GM12878 (cell line): Measurements from ENCODE around the gene HMGXB3. TPM values are rescaled to one million over a fixed set of nuclear protein-coding genes. Genes with fewer than 3 reads are reported as not detected.

Source experiments
- ATAC-seq: fragments of 200-7000 bp; cut with Tn5 transposase; 3 replicates; pipeline ENCODE4 v1.9.1; 2020; ENCODE audit warnings: mild to moderate bottlenecking, moderate library complexity
- BruUV-seq: library from RNA; stranded (reverse); fragments of 400-500 nt; replicated peaks from 2 replicates; lab custom pipeline; 2021; lab: Mats Ljungman, UMichigan
- CTCF ChIA-PET: fragments of 300-600 bp; sonication (Branson Sonifier 250); formaldehyde crosslinking; extraction: SDS; loops from one replicate; lab custom pipeline; 2021; ENCODE audit warnings: inconsistent platforms; lab: Yijun Ruan, JAX
- POLR2A ChIA-PET: fragments of 350-600 bp; formaldehyde crosslinking; extraction: SDS; loops from one replicate; lab custom pipeline; 2021; ENCODE audit warnings: inconsistent platforms; lab: Charles Lee
- RAD21 ChIA-PET: fragments of 300-600 bp; sonication (Branson Sonifier 250); formaldehyde crosslinking; loops from one replicate; lab custom pipeline; 2023; ENCODE audit warnings: antibody characterized with exemption; ENCODE audit not compliant: unreplicated experiment; lab: Charles Lee
- SMC1A ChIA-PET: fragments of 300-600 bp; sonication (Branson Sonifier 250); formaldehyde crosslinking; loops from one replicate; lab custom pipeline; 2023; ENCODE audit not compliant: unreplicated experiment, uncharacterized antibody; lab: Charles Lee
- DNase-seq: peaks from one replicate; pipeline ENCODE4 v3.0.0-alpha.2; 2011; ENCODE audit warnings: low read depth, low spot score
- FAIRE-seq: peaks from 3 replicates; lab custom pipeline; 2011; peaks lifted over from hg19 to GRCh38; lab: Jason Lieb, UNC
- H2AFZ ChIP-seq: 2 replicates; pipeline ENCODE4 v1.6.0; 2011; ENCODE audit warnings: low read depth, low read length, control low read depth; ENCODE audit not compliant: control insufficient read depth
- H3K27ac ChIP-seq: 2 replicates; pipeline ENCODE4 v1.5.1; 2011; ENCODE audit warnings: control low read depth; ENCODE audit not compliant: control insufficient read depth, insufficient read depth
- H3K27me3 ChIP-seq, 2 experiments: replicated peaks in 1 of 2; 2 replicates each; pipeline versions ENCODE4 v1.6.0 to v1.6.1; 2011; ENCODE audit warnings: low read length in 1 of 2; ENCODE audit not compliant: control insufficient read depth in 2 of 2, insufficient read depth in 2 of 2
- H3K36me3 ChIP-seq, 2 experiments: 2 replicates each; pipeline ENCODE4 v1.5.1; 2011; ENCODE audit warnings: low read length in 1 of 2; ENCODE audit not compliant: control insufficient read depth in 2 of 2, insufficient read depth in 2 of 2
- H3K4me1 ChIP-seq: 2 replicates; pipeline ENCODE4 v1.6.1; 2011; ENCODE audit warnings: mild to moderate bottlenecking, low read length, moderate library complexity, mixed read lengths; ENCODE audit not compliant: control insufficient read depth, insufficient read depth
- H3K4me2 ChIP-seq: 2 replicates; pipeline ENCODE4 v1.6.0; 2011; ENCODE audit warnings: control low read depth; ENCODE audit not compliant: control insufficient read depth, insufficient read depth
- H3K4me3 ChIP-seq: fragments of 200-600 bp; sonication (generic); 2 replicates; pipeline ENCODE4 v1.5.1; 2016
- H3K79me2 ChIP-seq: 2 replicates; pipeline ENCODE4 v1.6.0; 2011; ENCODE audit warnings: low read length; ENCODE audit not compliant: control insufficient read depth, insufficient read depth
- H3K9ac ChIP-seq: 2 replicates; pipeline ENCODE4 v1.8.0; 2011; ENCODE audit warnings: low read length, control low read depth, mixed read lengths; ENCODE audit not compliant: control insufficient read depth, insufficient read depth
- H3K9me3 ChIP-seq: replicated peaks from 3 replicates; pipeline ENCODE4 v1.5.1; 2011; ENCODE audit warnings: mild to moderate bottlenecking, low read length; ENCODE audit not compliant: control insufficient read depth, insufficient read depth
- H4K20me1 ChIP-seq: 2 replicates; pipeline ENCODE4 v1.6.0; 2011; ENCODE audit not compliant: control insufficient read depth, insufficient read depth
- ATF7 ChIP-seq: fragments of 450-650 bp; IDR thresholded peaks from 2 replicates; pipeline ENCODE4 v1.6.1; 2016; ENCODE audit warnings: low read depth, mild to moderate bottlenecking
- BCL11A ChIP-seq: IDR thresholded peaks from 2 replicates; pipeline ENCODE4 v1.6.1; 2011; ENCODE audit warnings: low read depth, low read length
- ELK1 ChIP-seq: IDR thresholded peaks from 2 replicates; pipeline ENCODE4 v1.6.1; 2012; ENCODE audit warnings: low read depth, low read length, improper control_type of control experiment
- EZH2 ChIP-seq: IDR thresholded peaks from 2 replicates; pipeline ENCODE4 v1.6.1; 2012; ENCODE audit warnings: low read depth, mild to moderate bottlenecking, control low read depth, inconsistent platforms, low read length, borderline replicate concordance; ENCODE audit not compliant: control insufficient read depth
- JUNB ChIP-seq: IDR thresholded peaks from 2 replicates; pipeline ENCODE4 v1.6.1; 2016; ENCODE audit warnings: antibody characterized with exemption, mild to moderate bottlenecking
- MTA2 ChIP-seq: fragments of 450-650 bp; IDR thresholded peaks from 2 replicates; pipeline ENCODE4 v1.6.1; 2016; ENCODE audit warnings: low read depth, mild to moderate bottlenecking, moderate library complexity
- MYC ChIP-seq: IDR thresholded peaks from 2 replicates; pipeline ENCODE4 v1.6.1; 2011; ENCODE audit warnings: mild to moderate bottlenecking, low read length, moderate library complexity, inconsistent platforms; ENCODE audit not compliant: insufficient read depth, insufficient replicate concordance, insufficient read length, severe bottlenecking
- NFYA ChIP-seq: IDR thresholded peaks from 2 replicates; pipeline ENCODE4 v1.6.1; 2011; ENCODE audit warnings: low read depth, mild to moderate bottlenecking, low read length, improper control_type of control experiment, borderline replicate concordance
- POLR2A ChIP-seq: IDR thresholded peaks from 2 replicates; pipeline ENCODE4 v1.6.1; 2011; ENCODE audit warnings: low read depth, mild to moderate bottlenecking, low read length
- SKIL ChIP-seq: fragments of 450-650 bp; IDR thresholded peaks from 2 replicates; pipeline ENCODE4 v1.6.1; 2017; ENCODE audit warnings: mild to moderate bottlenecking, low read depth, inconsistent platforms; ENCODE audit not compliant: poor library complexity, severe bottlenecking
- SRF ChIP-seq, 2 experiments: IDR thresholded peaks; 2 replicates each; pipeline ENCODE4 v1.6.1; 2011; ENCODE audit warnings: low read depth in 2 of 2, low read length in 2 of 2, mild to moderate bottlenecking in 1 of 2, moderate library complexity in 1 of 2
- ZBED1 ChIP-seq: IDR thresholded peaks from 2 replicates; pipeline ENCODE4 v1.6.1; 2016; ENCODE audit warnings: borderline replicate concordance
- whole genome bisulfite sequencing: methylation state at CpG from one replicate; pipeline ENCODE4 v1.1.6; 2016; ENCODE audit warnings: low lambda C conversion rate; ENCODE audit not compliant: insufficient replicate concordance, insufficient coverage; ENCODE audit errors: missing lambda C conversion rate; 5-methylcytosine and 5-hydroxymethylcytosine counted together
- in situ Hi-C: fragments of 300-500 bp; cut with MboI; formaldehyde crosslinking; loops from 9 replicates; pipeline ENCODE4 v1.14.3; 2018; ENCODE audit warnings: mixed read lengths
- intact Hi-C: fragments of 100-400 bp; cut with micrococcal nuclease; formaldehyde crosslinking; loops from one replicate; pipeline ENCODE4 v1.14.2; 2022; ENCODE audit not compliant: unreplicated experiment
- polyA plus RNA-seq, 11 experiments: library from polyadenylated mRNA; depleted of rRNA in 4 of 11; unstranded in 6 of 11; stranded (reverse) in 5 of 11; fragments of >200 nt; fragmentation: Nextera tagmentation in 4 of 11; fragmentation: Illumina TruSeq in 1 of 11; extraction: Ambion mirVana in 4 of 11; extraction: Trizol in 1 of 11; gene quantifications; 1 replicate in 1 of 11; 2 replicates in 10 of 11; pipeline versions ENCODE4 v1.2.1 to v1.2.3, GENCODE V29; 2011 to 2016; ENCODE audit warnings: inconsistent platforms in 2 of 11, missing spikeins in 2 of 11, low read depth in 1 of 11
- total RNA-seq, 4 experiments: library from RNA; depleted of rRNA in 3 of 4; stranded (reverse); fragments of >200 nt in 3 of 4; fragmentation: Illumina TruSeq in 1 of 4; extraction: Trizol in 1 of 4; gene quantifications; 2 replicates each; pipeline versions ENCODE4 v1.2.1 to v1.2.3, GENCODE V29; 2013 to 2021

Gene HMGXB3
- total and polyA plus RNA-seq, 10 of the 15 experiments (the other 5 are each of a cell fraction or from before 2014, with no cell fraction given) = 1.00 to 42.2 (median 28.1) TPM

DNA sequence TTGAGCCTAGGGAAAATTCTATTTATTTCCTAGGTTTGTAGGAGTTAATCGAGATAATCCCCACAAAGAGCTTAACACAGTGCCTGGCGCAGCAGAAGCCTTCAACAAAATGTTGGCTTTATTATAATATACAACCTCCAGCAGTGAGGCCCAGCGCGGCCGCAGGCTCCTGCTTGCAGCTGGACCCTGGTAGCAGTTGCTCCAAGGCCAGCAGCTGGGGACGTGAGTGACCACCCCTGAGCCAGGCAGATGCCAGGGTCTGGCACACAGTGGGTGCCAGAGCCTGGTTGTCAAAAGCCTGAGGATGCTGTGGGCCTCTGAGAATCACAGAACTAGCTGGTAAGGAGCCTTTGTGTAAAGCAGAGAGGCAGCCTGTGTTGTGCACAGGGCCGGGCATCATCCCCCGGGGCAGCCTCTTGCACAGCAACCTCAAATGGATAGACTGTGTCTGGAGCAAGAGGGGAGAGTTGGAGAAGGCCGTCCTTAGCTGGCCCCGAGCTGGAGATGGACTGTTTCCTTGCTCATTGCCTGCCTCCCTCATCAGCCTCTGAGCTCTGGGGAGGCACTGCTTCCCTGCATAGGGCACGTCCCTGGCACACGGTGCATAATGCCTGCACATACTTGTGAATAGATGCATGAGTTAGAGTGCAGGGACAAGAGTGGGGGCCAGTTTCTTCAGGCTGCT lies 68.6 kb downstream of the HMGXB3 start:
- intact Hi-C loops (no loop called here), in situ Hi-C loops (no loop called here)
- Histone ChIP-seq H3K79me2 (no peaks in the 10 kb centered on the region), H3K9me3 (no peaks in the 10 kb centered on the region), H2AFZ (no peak overlapping the region), H3K27ac (no peak overlapping the region), H4K20me1 (no peaks in the 10 kb centered on the region), H3K4me3 (no peak overlapping the region), H3K9ac (no peak overlapping the region), H3K36me3 (no peaks in the 10 kb centered on the region), H3K4me2 (no peak overlapping the region), H3K4me1 (no peaks in the 10 kb centered on the region), H3K27me3 (no peaks in the 10 kb centered on the region; a peak in 1 of 4 replicates)
- no peak for FAIRE-seq
- ATAC-seq = no peak
- RAD21 ChIA-PET = no interaction called here
- WGBS = 38% methylated on average over 12 of the region's 12 CpGs
- TF ChIP-seq MTA2 (no peak), BCL11A (no peak), ATF7 (no peak)
- DNase-seq = no peak
- BruUV-seq = no TSS peak
- SMC1A ChIA-PET = interaction anchor here (0.6 kb wide), 1 partner anchor 66 kb away, joined by 3 read pairs; no protein-coding TSS in a partner anchor
- CTCF ChIA-PET = interaction anchor here (0.8 kb wide), 1 partner anchor 13 kb away, joined by 3 read pairs; no protein-coding TSS in a partner anchor
- POLR2A ChIA-PET = interaction anchor here (0.6 kb wide), 1 partner anchor 488 kb away, joined by 3 read pairs; no protein-coding TSS in a partner anchor

DNA sequence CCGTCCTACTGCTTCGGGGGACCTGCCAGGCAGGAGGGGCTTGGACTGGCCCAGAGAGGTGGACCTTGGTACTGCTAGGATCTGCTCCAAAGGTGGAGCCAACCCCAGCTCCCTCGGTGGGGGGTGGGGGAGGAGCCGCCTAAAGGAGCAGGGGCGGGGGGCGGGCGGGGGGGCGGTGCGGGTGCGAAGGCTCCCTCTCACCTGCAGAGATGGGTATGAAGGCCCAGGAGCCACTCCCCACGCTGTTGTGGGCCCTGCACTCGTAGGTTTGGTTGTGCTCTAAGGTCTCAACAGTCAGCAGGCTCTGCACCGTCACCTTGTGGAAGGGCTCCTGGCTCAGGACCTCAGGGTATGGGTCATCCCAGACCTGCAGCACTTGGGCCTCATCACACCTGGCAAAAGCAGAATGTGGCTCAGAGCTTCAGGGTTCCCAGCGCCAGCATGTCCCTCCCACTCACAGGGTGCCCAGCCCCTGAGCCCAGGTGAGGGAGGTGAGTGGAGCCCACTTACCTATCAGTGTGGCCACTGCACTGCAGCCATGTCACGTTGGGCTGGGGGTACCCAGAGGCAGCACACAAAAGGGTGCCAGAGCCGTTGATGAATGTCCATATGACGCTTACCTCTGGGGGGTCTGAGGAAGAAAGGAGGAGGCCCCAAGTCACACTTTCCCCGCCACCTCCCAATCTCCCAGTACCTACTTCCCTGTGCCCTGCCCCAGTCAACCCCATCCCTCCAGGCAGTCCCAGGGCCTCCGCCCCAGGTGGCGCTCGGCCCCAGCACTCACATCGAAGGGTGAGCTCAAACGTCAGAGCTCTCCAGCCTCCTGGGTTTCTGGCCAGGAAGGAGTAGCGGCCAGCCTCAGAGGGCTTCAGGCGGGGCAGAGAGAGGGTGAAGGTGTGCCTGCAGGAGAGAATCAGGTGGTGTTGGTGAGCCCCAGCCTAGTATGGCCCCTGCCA lies 69.4 kb downstream of the HMGXB3 start:
- Histone ChIP-seq H3K79me2 (no peaks in the 10 kb centered on the region), H2AFZ (no peak overlapping the region), H3K4me2 (no peak overlapping the region), H3K36me3 (no peaks in the 10 kb centered on the region), H3K9me3 (no peaks in the 10 kb centered on the region), H4K20me1 (no peaks in the 10 kb centered on the region), H3K4me1 (no peaks in the 10 kb centered on the region), H3K4me3 (no peak overlapping the region), H3K9ac (no peak overlapping the region), H3K27me3 (no peaks in the 10 kb centered on the region), H3K27ac (no peak overlapping the region)
- ChIA-PET POLR2A (no interaction called here), SMC1A (interaction anchor here (0.6 kb wide), 1 partner anchor 65 kb away, joined by 3 read pairs; no protein-coding TSS in a partner anchor), RAD21 (no interaction called here), CTCF (interaction anchor here (0.8 kb wide), 1 partner anchor 12 kb away, joined by 3 read pairs; no protein-coding TSS in a partner anchor)
- in situ Hi-C loops (no loop called here), intact Hi-C loops (no loop called here)
- BruUV-seq = no TSS peak
- DNase-seq = no peak
- no peak for ATAC-seq
- WGBS = 52% methylated on average over 25 of the region's 25 CpGs
- FAIRE-seq = no peak
- TF ChIP-seq SRF (IDR thresholded peaks at IDR 0.05; ENCODE audit: low read depth in 2 of 2, low read length in 2 of 2) = no peak
- TF ChIP-seq NFYA = no peak
- no peak for TF ChIP-seq ZBED1
- TF ChIP-seq SKIL = no peak
- no peak for TF ChIP-seq JUNB
- no peak for TF ChIP-seq EZH2
- no peak for TF ChIP-seq POLR2A
- TF ChIP-seq ELK1 = no peak
- no peak for TF ChIP-seq MYC
